Measurements from ENCODE around the gene EFNA5. TPM values are rescaled to one million over a fixed set of nuclear protein-coding genes. Genes with fewer than 3 reads are reported as not detected.

Gene EFNA5
- total RNA-seq, 1 donor = 6.5 TPM

- no peak overlapping the region for H3K4me3 ChIP-seq (ENCODE audit: low read depth, low read length)
- TF ChIP-seq, protein P1, sequence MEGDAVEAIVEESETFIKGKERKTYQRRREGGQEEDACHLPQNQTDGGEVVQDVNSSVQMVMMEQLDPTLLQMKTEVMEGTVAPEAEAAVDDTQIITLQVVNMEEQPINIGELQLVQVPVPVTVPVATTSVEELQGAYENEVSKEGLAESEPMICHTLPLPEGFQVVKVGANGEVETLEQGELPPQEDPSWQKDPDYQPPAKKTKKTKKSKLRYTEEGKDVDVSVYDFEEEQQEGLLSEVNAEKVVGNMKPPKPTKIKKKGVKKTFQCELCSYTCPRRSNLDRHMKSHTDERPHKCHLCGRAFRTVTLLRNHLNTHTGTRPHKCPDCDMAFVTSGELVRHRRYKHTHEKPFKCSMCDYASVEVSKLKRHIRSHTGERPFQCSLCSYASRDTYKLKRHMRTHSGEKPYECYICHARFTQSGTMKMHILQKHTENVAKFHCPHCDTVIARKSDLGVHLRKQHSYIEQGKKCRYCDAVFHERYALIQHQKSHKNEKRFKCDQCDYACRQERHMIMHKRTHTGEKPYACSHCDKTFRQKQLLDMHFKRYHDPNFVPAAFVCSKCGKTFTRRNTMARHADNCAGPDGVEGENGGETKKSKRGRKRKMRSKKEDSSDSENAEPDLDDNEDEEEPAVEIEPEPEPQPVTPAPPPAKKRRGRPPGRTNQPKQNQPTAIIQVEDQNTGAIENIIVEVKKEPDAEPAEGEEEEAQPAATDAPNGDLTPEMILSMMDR (IDR thresholded peaks at IDR 0.05; ENCODE audit: insufficient read depth, low read depth, low read length) = no peak
- no peak for DNase-seq (ENCODE audit: low read depth)
Observed at GRCh38 chr5:107428303-107428813, 242.4 kb downstream of the EFNA5 start.

DNA sequence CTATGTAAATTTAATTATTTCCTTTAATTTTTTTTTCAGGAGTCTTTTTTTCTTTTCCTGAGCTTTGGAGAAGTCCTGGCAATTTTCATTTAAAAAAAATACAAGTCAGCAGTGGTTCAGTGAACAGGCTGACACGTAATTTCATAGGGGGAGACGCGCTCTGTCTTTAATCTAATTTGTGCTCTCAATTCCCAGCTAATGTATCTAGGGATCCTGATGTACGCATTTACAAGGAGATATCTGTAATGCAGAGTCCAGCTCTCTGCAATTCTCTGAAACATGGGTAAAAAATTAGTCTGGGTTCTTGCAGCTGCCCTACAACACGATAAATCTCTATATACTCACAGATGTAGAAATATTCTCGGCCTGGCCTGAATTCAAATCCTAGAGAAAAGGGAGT, 243.9 kb downstream of the EFNA5 start:
- TF ChIP-seq, protein P1 (IDR thresholded peaks at IDR 0.05; ENCODE audit: insufficient read depth, low read depth, low read length) = no peak
- no peak overlapping the region for H3K4me3 ChIP-seq (ENCODE audit: low read depth, low read length)
- DNase-seq (ENCODE audit: low read depth) = no peak

GRCh38 chr5:107426209-107426608, 244.5 kb downstream of the EFNA5 start:
- no peak overlapping the region for H3K4me3 ChIP-seq (ENCODE audit: low read depth, low read length)
- no peak for DNase-seq (ENCODE audit: low read depth)
- TF ChIP-seq, protein P1 (IDR thresholded peaks at IDR 0.05; ENCODE audit: insufficient read depth, low read depth, low read length) = no peak

GRCh38 chr5:107425541-107426031, 245.2 kb downstream of the EFNA5 start:
- DNase-seq (ENCODE audit: low read depth) = peak; percentile 75
- TF ChIP-seq, protein P1 (IDR thresholded peaks at IDR 0.05; ENCODE audit: insufficient read depth, low read depth, low read length) = no peak
- no peak overlapping the region for H3K4me3 ChIP-seq (ENCODE audit: low read depth, low read length)

- DNase-seq (ENCODE audit: low read depth) = peak; percentile 52
- TF ChIP-seq, protein P1 (IDR thresholded peaks at IDR 0.05; ENCODE audit: insufficient read depth, low read depth, low read length) = no peak
- no peak overlapping the region for H3K4me3 ChIP-seq (ENCODE audit: low read depth, low read length)
Observed at GRCh38 chr5:107424491-107424890, 246.2 kb downstream of the EFNA5 start.

GRCh38 chr5:107422494-107422893, 248.2 kb downstream of the EFNA5 start:
- TF ChIP-seq, protein P1 (IDR thresholded peaks at IDR 0.05; ENCODE audit: insufficient read depth, low read depth, low read length) = no peak
- no peak overlapping the region for H3K4me3 ChIP-seq (ENCODE audit: low read depth, low read length)
- no peak for DNase-seq (ENCODE audit: low read depth)

DNA sequence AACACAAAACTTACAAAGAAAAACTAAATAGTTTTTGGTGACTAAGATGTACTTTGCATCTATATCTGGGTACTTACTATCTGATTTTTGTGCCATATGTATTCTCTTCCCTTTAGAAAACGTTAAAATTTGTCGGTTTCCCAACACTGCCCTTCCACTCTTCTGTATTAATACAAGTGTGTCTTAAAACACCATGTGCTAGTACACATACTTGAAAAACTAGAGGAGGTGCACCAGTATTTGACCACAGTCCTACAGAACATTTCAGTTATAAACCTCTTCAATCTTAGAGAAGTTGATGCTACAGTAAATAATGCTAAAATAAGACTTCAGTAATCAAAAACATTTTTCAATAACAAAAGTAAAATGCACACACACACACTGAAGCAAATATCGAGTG, 251.2 kb downstream of the EFNA5 start:
- TF ChIP-seq, protein P1 (IDR thresholded peaks at IDR 0.05; ENCODE audit: insufficient read depth, low read depth, low read length) = no peak
- DNase-seq (ENCODE audit: low read depth) = no peak
- H3K4me3 ChIP-seq (ENCODE audit: low read depth, low read length) = no peak overlapping the region
